NCI-H1417 treated with DMSO at 0.1 percent for 48 hours (cell line): ENCODE measurements around the gene TMEM239.
"Not testable (repeated sequence)": the region's sequence is repeated elsewhere in the genome, so short reads cannot be mapped to it uniquely, and the experiment has no call there.

Source experiments
- DNase-seq: peaks from one replicate; lab custom pipeline; 2025; lab: John Stamatoyannopoulos, UW

TMEM239 gene

DNA sequence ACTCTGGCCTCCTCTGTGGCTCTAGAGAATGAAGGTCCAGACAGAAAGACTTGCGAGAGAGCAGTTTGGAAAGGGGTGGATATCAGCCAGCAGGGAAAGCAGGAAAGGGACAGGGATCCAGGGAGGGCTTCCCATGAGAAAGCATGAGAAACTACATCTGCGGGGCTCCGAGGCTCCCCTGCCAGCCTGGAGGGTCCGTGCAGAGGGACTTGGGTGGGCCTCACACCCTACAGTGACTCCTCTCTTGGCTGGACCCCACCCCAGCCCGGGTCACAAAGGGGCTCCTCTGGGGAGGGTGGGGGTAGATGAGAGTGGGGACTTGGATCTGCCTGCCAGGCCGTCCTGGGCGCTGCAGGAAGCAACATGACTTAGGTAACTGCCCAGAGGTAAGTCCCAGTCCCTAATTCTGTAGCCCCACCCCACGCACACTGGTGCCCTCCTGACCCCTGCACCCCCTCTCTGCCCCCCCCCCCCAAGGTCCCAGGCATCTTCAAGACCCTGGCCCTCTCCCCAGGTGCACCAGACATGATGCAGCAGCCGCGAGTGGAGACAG is at the start of gene TMEM239:
TMEM239 (plus strand) TSS at position 335 of the 553 bp plus-strand sequence; CDS start at position 526, 191 bp downstream.
- no peak for DNase-seq

DNA sequence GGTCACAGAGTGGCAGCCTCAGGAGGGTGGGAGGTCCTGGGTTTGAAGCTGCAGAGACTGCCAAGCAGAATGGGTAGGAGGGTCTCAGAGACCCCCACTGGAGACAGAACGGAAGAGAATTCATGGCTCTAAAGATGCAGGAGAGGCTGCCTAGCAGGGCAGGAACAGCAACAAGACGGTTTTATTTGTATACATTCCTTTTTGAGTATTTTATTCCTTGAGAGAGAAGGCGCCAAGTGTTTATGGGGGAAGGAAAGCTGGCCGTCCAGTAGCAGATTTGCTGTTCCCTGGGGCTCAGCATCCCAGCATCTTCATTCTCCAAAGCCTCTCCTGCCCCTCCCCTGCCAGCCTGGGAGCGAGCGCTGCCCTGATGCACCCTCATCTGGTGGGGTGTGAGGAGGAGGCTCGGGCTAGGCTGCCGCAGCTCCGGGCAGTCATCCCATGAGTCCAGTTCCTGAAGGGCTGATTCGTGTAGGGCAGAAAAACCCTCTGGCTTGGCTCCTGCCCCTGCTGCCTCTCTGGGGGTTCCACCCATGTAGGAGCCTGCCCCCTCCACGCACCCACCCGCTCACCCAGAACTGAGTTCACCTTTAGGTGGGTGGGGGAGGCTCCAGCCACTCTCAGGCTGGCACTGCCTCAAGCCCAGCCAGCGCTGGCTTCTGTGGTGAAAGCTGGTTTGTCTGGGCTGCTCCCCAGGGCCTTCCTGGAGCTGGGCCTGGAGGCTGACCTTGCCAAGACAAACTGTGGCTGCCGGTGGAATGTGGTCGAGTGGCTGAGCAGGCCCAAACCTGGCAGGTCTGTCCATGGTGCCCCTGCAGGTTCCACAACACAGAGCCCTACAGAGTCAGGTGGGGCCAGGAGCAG is 48.2 kb upstream of the TMEM239 start:
- DNase-seq, result no peak

DNA sequence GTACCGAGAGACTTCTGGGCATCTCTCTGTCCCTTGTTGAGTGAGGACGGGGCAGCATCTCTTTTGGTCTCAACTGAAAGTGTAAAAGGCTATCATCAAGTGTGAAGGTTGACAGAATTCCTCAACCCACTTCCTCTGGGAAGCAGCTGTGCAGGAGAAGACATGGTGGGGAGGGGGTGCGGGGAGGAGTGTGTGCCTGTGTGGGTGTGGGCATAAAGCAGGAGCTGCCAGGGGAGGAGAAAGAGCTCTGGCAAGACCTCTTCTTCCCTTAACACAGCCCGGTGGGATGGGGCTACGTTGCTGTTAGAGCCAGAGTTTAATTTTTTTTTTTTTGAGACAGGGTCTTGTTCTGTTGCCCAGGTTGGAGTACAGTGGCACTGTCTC is 47.5 kb upstream of the TMEM239 start:
- no peak for DNase-seq

- DNase-seq, result not testable (repeated sequence)
Measured at GRCh38 chr20:2770091-2770490, 46.1 kb upstream of the TMEM239 start.

- no peak for DNase-seq
Measured at GRCh38 chr20:2771631-2772080, 44.5 kb upstream of the TMEM239 start.

GRCh38 chr20:2773812-2774211 is 42.4 kb upstream of the TMEM239 start:
- no peak for DNase-seq

GRCh38 chr20:2775139-2775538 is 41.0 kb upstream of the TMEM239 start:
- no peak for DNase-seq

DNA sequence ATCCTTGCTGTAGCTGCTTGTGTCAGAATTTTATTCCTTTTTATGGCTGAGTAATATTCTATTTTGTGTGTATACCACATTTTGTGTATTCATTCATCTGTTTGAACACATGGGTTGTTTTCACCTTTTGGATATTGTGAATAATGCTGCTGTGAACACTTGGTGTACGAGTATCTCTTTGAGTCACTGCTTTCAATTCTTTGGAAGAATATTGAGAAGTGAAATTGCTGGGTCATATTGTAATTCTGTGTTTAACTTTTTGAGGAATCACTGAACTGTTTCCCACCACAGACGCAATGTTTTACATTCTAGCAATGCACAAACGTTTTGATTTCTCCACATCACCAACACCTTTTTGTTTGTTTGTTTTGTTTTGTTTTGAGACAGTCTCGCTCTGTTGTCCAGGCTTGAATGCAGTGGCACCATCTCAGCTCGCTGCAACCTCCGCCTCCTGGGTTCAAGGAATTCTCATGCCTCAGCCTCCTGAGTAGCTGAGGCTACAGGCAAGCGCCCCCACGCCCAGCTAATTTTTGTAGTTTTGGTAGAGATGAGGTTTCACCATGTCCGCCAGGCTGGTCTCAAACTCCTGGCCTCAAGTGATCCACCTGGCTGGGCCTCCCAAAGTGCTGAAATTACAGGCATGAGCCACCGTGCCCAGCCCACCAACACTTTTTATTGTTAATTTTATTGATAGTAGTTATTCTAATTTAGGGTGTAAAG is 37.4 kb upstream of the TMEM239 start:
- DNase-seq, result no peak

DNA sequence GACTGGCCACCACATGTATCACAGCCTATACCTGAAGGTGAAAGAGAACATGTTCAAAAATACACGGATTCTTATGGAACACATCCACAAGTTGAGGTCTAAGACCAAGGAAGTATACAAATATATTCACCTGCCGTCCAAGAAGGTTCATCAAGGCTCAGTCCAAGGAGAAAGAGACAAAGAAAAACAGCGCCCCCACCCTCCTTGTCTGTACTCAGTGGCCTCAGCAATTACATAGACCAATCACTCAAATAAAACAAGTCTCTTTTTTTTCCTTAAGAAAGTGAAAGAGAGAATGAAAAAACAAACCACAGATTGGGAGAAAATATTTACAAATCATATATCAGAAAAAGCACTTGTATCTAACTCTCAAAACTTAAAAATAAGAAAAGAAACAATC is 35.2 kb upstream of the TMEM239 start:
- DNase-seq, result no peak

DNA sequence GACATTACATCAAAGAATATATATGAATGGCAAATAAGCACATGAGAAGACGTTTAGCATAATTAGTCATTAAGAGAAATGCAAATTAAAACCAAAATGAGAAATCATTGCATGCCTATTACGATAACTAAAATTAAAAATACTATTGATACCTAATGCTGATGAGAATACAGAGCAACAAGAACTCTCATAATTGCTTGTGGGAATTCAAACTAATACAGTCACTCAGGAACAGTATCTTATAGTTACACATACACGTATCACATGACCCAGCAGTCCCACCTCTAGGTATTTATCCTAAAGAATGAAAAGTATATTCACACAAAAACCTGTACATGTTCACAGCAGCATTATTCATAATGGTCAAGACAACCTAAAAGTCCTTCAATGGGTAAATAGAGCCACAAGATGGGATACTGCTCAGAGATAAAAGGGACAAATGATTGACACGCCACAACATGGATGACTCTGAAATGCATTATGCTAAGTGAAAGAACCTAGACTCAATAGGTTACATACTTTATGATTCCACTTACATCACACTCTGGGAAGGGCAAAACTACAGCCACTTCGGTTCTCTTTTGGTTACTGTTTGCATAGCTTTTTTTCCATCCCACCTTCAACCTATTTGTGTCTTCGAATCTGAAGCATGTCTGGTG is 32.1 kb upstream of the TMEM239 start:
- DNase-seq, result no peak

GRCh38 chr20:2793471-2793870 is 22.7 kb upstream of the TMEM239 start:
- no peak for DNase-seq

- no peak for DNase-seq
Measured at GRCh38 chr20:2794202-2794748, 21.9 kb upstream of the TMEM239 start.

DNA sequence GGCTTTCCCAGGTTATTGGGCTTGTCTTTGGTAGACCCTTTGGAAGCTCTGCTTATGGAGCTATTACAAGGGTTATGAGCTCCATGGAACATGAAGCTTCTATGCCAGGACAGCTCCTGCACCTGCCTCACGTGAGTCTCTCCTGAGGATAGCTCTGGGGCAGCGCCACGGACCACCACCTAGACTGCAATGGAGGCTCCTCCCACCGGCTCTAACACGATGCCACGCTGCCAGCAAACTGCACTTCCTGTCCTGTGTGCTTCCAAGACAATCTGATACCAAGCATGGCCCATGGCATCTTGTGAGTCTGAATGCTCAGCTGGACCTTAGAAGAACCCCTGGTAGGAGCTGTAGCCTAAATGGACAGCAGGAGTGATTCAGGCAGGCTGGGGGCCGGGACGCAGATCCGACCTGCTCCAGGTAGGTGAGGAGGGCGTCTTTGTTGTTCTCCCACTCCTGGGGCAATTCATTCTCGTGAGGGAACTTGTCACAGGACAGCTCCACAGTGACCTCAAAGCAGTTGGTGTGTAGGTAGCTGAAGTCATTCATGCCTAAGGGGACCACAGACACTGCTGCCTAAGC is 21.2 kb upstream of the TMEM239 start:
- no peak for DNase-seq

GRCh38 chr20:2795451-2795850 is 20.7 kb upstream of the TMEM239 start:
- no peak for DNase-seq

DNA sequence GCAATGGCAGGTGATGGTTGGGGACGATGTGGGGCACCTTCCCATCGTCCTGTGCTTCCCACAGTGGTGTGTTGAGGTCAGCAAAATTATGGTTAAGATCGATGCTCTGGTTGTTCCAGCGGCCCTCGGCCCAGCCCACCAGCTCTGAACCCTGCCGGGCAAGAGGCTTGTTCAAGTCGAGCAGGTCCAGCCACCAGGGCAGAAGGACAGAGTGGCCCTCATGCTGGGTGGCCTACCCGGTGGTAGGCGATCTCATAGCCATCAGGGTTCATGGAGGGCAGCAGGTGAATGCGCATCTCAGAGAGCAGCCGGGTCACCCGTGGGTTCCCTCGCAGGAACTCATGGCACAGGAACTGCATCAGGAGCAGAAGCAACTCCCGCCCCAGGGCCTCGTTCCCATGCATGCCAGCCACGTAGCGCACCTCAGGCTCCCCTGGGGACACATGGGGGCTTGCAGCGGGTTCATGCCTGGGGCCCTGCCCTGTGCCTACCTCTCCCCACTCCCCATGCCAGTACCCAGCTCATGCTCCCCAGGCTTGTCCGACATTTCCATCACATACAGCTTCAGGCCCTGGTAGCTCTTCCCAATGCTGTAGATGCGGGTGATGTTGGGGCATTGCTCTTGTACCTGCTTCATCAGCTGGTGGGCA is 20.0 kb upstream of the TMEM239 start:
- DNase-seq, result no peak

DNA sequence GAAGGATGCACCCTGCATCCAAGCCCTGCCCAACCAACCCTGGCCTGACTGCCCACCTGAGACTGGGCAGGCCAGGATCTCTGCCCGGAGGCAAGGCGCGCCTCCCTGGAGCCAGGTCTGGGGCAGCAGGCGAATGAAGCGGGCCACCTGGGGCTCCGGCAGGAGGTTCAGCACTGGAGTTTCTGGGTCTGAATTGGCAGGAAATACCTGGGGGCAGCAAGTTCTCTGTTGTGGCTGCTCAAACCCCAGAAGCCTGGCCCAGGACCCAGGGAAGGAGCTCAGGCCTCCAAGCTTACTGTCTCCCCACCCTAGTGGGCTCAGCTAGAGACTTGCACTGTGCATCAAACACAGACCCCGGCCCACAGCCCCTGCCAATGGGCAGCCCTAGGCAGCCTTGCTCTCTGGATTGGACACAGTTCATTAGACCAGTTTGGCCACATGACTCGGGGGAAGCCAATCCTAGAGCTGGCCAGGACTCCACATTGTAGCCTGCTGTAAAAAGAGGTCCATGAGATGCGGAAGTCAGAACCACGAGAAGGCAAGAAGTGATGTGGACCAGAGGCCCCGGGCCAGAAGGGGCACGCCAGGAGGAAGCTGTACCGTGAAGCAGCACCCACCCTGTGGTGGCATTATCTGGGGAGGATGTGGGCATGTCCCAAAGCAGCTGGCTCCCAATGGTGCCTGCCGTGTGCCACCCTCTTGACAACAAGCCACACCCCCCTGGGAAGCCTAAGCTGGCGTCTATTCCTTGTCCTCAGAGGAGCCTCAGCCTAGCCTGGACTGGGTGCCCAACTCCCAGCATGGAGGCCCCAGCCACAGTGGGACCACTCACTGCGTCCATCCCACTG is 18.8 kb upstream of the TMEM239 start:
- DNase-seq, result no peak

DNA sequence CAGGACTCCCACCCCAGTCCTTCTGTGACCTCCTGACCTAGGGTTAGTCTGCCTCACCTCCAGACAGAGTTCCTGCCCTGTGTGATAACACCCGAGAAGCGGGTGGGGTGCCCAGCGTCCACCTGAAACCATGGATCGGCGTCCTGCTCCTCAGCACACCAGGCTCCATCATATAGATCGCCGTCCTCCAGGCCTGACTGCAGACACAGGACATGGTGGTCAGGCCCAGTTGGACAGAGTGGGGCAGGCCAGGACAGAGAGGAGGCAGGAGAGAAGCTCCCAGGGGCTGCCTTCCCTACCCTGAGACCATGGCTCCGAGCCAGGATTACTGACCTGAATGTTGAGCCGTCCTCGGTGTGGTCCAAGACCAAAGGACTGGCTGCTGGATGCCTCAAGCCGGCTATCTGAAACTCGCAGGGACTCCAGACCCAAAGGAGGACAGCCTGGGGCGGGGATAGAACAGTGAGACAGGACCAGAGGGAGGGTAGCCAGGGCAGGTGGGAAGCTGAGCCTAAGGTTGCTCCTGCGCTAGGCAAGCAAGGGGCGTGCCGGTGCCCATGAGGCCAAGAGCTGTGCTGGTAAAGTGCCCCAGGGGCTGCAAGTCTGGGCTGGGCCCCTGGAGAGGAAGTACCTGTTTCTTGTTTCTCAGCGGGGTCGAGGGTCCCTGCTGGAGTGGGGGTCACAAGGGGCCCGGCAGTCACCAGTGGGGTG is 17.9 kb upstream of the TMEM239 start:
- DNase-seq, result no peak

- no peak for DNase-seq
Measured at GRCh38 chr20:2798814-2799213, 17.4 kb upstream of the TMEM239 start.

- DNase-seq, result no peak
Measured at GRCh38 chr20:2799271-2799670, 16.9 kb upstream of the TMEM239 start.
